ENCODE results near the gene BAIAP2.
"Not testable (repeated sequence)": the region's sequence is repeated elsewhere in the genome, so short reads cannot be mapped to it uniquely, and the experiment has no call there.

Gene BAIAP2

GRCh38 chr17:81070541-81071246 lies 35.7 kb downstream of the BAIAP2 start:
- DNase-seq, result no peak

- DNase-seq, result no peak
Measured at GRCh38 chr17:81071761-81072741, 37.1 kb downstream of the BAIAP2 start.

- DNase-seq, result no peak
Measured at GRCh38 chr17:81073967-81074839, 39.3 kb downstream of the BAIAP2 start.

GRCh38 chr17:81074875-81075274 lies 39.9 kb downstream of the BAIAP2 start:
- DNase-seq, result no peak

GRCh38 chr17:81075307-81075706 lies 40.4 kb downstream of the BAIAP2 start:
- DNase-seq, result no peak

- DNase-seq, result no peak
Measured at GRCh38 chr17:81076141-81076679, 41.3 kb downstream of the BAIAP2 start.

GRCh38 chr17:81078026-81078913 lies 43.3 kb downstream of the BAIAP2 start:
- not testable (repeated sequence) for DNase-seq

- DNase-seq, result no peak
Measured at GRCh38 chr17:81080019-81080418, 45.1 kb downstream of the BAIAP2 start.

GRCh38 chr17:81081222-81082176 lies 46.5 kb downstream of the BAIAP2 start:
- no peak for DNase-seq

GRCh38 chr17:81082177-81083073 lies 47.5 kb downstream of the BAIAP2 start:
- DNase-seq, result no peak

GRCh38 chr17:81083125-81083765 lies 48.3 kb downstream of the BAIAP2 start:
- no peak for DNase-seq

GRCh38 chr17:81084680-81085419 lies 49.9 kb downstream of the BAIAP2 start:
- no peak for DNase-seq

GRCh38 chr17:81085420-81085911 lies 50.5 kb downstream of the BAIAP2 start:
- DNase-seq, result no peak

- no peak for DNase-seq
Measured at GRCh38 chr17:81086789-81087551, 52.0 kb downstream of the BAIAP2 start.

GRCh38 chr17:81090361-81091136 lies 55.6 kb downstream of the BAIAP2 start:
- no peak for DNase-seq

- no peak for DNase-seq
Measured at GRCh38 chr17:81091154-81091553, 56.2 kb downstream of the BAIAP2 start.

Measured in activated gamma-delta T cell (primary cell).